Activated B cell treated with CpG ODN at 0.5 μM for 24 hours (primary cell): ENCODE measurements around the gene SAFB. TPM values are rescaled to one million over a fixed set of nuclear protein-coding genes. Genes with fewer than 3 reads are reported as not detected.

ENCODE experiments used
- ATAC-seq: fragments of 200-7000 bp; cut with Tn5 transposase; one replicate; pipeline ENCODE4 v1.10.0; 2021; ENCODE audit warnings: low read depth, mild to moderate bottlenecking, moderate library complexity
- CTCF ChIA-PET: fragments of 350-600 bp; sonication (Branson Sonifier 250); formaldehyde crosslinking; loops from one replicate; lab custom pipeline; 2021; ENCODE audit warnings: antibody characterized with exemption; lab: Charles Lee
- POLR2A ChIA-PET: fragments of 350-600 bp; sonication (Branson Sonifier 250); formaldehyde crosslinking; loops from one replicate; lab custom pipeline; 2021; ENCODE audit warnings: antibody characterized with exemption; lab: Charles Lee
- DNase-seq: peaks from one replicate; pipeline ENCODE4 v3.0.0; 2022
- H3K27ac Mint-ChIP-seq: one replicate; pipeline ENCODE4 v1.8.0; 2020; ENCODE audit warnings: mixed read lengths
- H3K27me3 Mint-ChIP-seq: one replicate; pipeline ENCODE4 v1.8.0; 2021; ENCODE audit warnings: mixed read lengths
- H3K36me3 Mint-ChIP-seq: one replicate; pipeline ENCODE4 v1.8.0; 2021; ENCODE audit warnings: low read depth, mixed read lengths
- H3K4me1 Mint-ChIP-seq: one replicate; pipeline ENCODE4 v1.8.0; 2021; ENCODE audit warnings: mixed read lengths
- H3K4me3 Mint-ChIP-seq: one replicate; pipeline ENCODE4 v1.8.0; 2020; ENCODE audit warnings: mild to moderate bottlenecking, mixed read lengths
- H3K9me3 Mint-ChIP-seq: one replicate; pipeline ENCODE4 v1.8.0; 2020; ENCODE audit warnings: mixed read lengths
- CTCF ChIP-seq: fragments of 200-600 bp; IDR thresholded peaks from one replicate; pipeline ENCODE4 v1.8.0; 2022; ENCODE audit warnings: antibody characterized with exemption, mild to moderate bottlenecking
- intact Hi-C: fragments of 100-400 bp; cut with micrococcal nuclease; formaldehyde crosslinking; loops from one replicate; pipeline ENCODE4 v1.15.1; 2024
- total RNA-seq: library from RNA; stranded (reverse); gene quantifications from 2 replicates; pipeline ENCODE4 v1.2.3, GENCODE V29; 2022

The SAFB gene
- total RNA-seq, 1 donor from 2014 or later: 171 TPM

GRCh38 chr19:5591476-5591875 is 31.4 kb upstream of the SAFB start:
- H3K9me3 Mint-ChIP-seq: no peaks in the 10 kb centered on the region
- ATAC-seq: no peak
- POLR2A ChIA-PET: no interaction called here
- H3K4me3 Mint-ChIP-seq: no peak overlapping the region
- H3K27ac Mint-ChIP-seq: no peak overlapping the region
- DNase-seq: no peak
- intact Hi-C loops: no loop called here
- peaks cover 2% of the 10 kb centered on the region for H3K4me1 Mint-ChIP-seq
- H3K27me3 Mint-ChIP-seq: no peaks in the 10 kb centered on the region
- H3K36me3 Mint-ChIP-seq: peaks cover 94% of the 10 kb centered on the region
- CTCF ChIA-PET: no interaction called here
- no peak for TF ChIP-seq CTCF

GRCh38 chr19:5592531-5593342 is 30.1 kb upstream of the SAFB start:
- H3K9me3 Mint-ChIP-seq: no peaks in the 10 kb centered on the region
- ChIA-PET POLR2A (no interaction called here), CTCF (no interaction called here)
- DNase-seq (no peak), ATAC-seq (no peak)
- intact Hi-C loops: no loop called here
- H3K4me3 Mint-ChIP-seq: no peak overlapping the region
- H3K4me1 Mint-ChIP-seq: no peaks in the 10 kb centered on the region
- TF ChIP-seq CTCF: no peak
- no peaks in the 10 kb centered on the region for H3K27me3 Mint-ChIP-seq
- H3K27ac Mint-ChIP-seq: no peak overlapping the region
- peaks cover 92% of the 10 kb centered on the region for H3K36me3 Mint-ChIP-seq

GRCh38 chr19:5593343-5594255 is 29.3 kb upstream of the SAFB start:
- no peak for ATAC-seq
- no peaks in the 10 kb centered on the region for H3K27me3 Mint-ChIP-seq
- TF ChIP-seq CTCF: no peak
- no peak for DNase-seq
- peaks cover 92% of the 10 kb centered on the region for H3K36me3 Mint-ChIP-seq
- intact Hi-C loops: no loop called here
- no peaks in the 10 kb centered on the region for H3K9me3 Mint-ChIP-seq
- H3K4me3 Mint-ChIP-seq: no peak overlapping the region
- H3K4me1 Mint-ChIP-seq: no peaks in the 10 kb centered on the region
- no peak overlapping the region for H3K27ac Mint-ChIP-seq
- CTCF ChIA-PET: no interaction called here
- POLR2A ChIA-PET: no interaction called here

- Mint-ChIP-seq H3K27ac (no peak overlapping the region), H3K27me3 (no peaks in the 10 kb centered on the region), H3K4me3 (no peak overlapping the region), H3K4me1 (no peaks in the 10 kb centered on the region), H3K9me3 (no peaks in the 10 kb centered on the region), H3K36me3 (peaks cover 92% of the 10 kb centered on the region)
- intact Hi-C loops: no loop called here
- TF ChIP-seq CTCF: no peak
- ChIA-PET CTCF (no interaction called here), POLR2A (no interaction called here)
- ATAC-seq (no peak), DNase-seq (no peak)
These were observed 28.3 kb upstream of the SAFB start for GRCh38 chr19:5594521-5594950.

GRCh38 chr19:5595129-5595528 is 27.8 kb upstream of the SAFB start:
- CTCF ChIA-PET: no interaction called here
- DNase-seq (no peak), ATAC-seq (no peak)
- Mint-ChIP-seq H3K27ac (no peak overlapping the region), H3K27me3 (no peaks in the 10 kb centered on the region), H3K36me3 (peaks cover 93% of the 10 kb centered on the region), H3K9me3 (no peaks in the 10 kb centered on the region), H3K4me1 (no peaks in the 10 kb centered on the region), H3K4me3 (no peak overlapping the region)
- POLR2A ChIA-PET: no interaction called here
- TF ChIP-seq CTCF: no peak
- intact Hi-C loops: no loop called here
